ENCODE measurements around the gene DACH2.

The DACH2 gene

GRCh38 chrX:86369847-86370630 is 221.8 kb downstream of the DACH2 start:
- TF ChIP-seq CTCF (IDR thresholded peaks at IDR 0.05; ENCODE audit: low read depth, low read length), result no peak
- no peak overlapping the region for H3K4me3 ChIP-seq (ENCODE audit: low read depth, low read length)

- TF ChIP-seq CTCF (IDR thresholded peaks at IDR 0.05; ENCODE audit: low read depth, low read length), result no peak
Measured at GRCh38 chrX:86370927-86371326, 222.7 kb downstream of the DACH2 start.

DNA sequence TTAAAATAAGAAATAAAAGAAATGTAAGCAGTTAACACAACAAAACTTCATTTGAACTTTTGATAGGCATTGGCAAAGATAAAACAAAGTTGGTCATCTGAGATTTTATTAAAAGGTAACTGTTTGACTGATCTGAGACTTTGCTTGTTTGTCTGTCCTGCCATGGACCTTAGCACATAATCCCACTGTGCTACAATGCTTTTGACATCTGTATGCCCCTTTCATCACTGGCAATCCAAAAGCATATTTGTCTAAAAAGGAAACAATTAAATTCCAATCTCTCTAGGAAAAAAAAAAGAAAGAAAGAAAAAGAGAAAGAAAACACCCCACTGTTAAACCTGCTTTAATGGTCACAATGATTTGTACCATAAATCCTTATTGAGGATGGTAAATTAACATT is 231.0 kb downstream of the DACH2 start:
- TF ChIP-seq CTCF (IDR thresholded peaks at IDR 0.05; ENCODE audit: low read depth, low read length), result no peak
- no peak overlapping the region for H3K4me3 ChIP-seq (ENCODE audit: low read depth, low read length)

More at GRCh38 chrX:86370927-86371326, 222.7 kb downstream of the DACH2 start:
- H3K4me3 ChIP-seq (ENCODE audit: low read depth, low read length), result no peak overlapping the region

- no peak for TF ChIP-seq CTCF (IDR thresholded peaks at IDR 0.05; ENCODE audit: low read depth, low read length)
- H3K4me3 ChIP-seq (ENCODE audit: low read depth, low read length), result no peak overlapping the region
Measured at GRCh38 chrX:86383681-86384540, 235.7 kb downstream of the DACH2 start.

DNA sequence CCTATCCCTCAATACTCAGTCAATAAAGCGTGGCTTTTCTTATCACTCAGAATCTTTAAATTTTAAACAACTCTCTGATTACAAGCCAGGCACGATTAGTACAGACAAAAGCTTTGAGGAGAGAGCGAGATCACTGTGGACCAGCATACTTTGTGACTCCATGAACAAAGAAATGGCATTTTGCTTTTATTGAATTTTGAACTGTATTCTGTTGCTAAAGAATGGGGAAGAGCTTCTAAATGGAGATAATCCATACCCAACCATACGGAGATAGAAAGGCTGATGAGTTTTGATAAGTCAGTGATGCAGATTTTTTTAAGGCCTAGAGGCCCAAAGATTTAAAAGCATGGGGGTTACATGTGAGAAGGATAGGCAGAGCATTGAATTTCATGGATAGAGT is 259.1 kb downstream of the DACH2 start:
- no peak for TF ChIP-seq CTCF (IDR thresholded peaks at IDR 0.05; ENCODE audit: low read depth, low read length)
- H3K4me3 ChIP-seq (ENCODE audit: low read depth, low read length), result no peak overlapping the region

GRCh38 chrX:86421771-86422170 is 273.5 kb downstream of the DACH2 start:
- no peak overlapping the region for H3K4me3 ChIP-seq (ENCODE audit: low read depth, low read length)
- no peak for TF ChIP-seq CTCF (IDR thresholded peaks at IDR 0.05; ENCODE audit: low read depth, low read length)

DNA sequence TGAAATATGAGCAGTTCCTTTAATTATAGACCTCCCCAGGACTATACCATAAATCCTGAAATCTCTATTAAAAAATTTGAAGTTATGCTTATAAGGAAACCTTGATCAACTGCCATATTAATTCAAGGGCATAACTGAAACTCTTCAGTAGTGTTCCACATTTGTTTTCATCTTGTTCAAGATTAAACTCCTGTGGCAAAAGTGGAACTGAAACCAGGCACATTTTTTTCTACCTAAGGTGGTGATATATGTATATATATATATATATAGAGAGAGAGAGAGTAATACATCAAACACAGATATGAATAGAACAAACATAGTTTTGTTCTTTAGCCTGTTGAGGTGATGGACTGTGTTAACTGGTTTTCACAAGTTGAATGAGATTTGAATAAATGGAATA is 287.9 kb downstream of the DACH2 start:
- H3K4me3 ChIP-seq (ENCODE audit: low read depth, low read length), result no peak overlapping the region
- TF ChIP-seq CTCF (IDR thresholded peaks at IDR 0.05; ENCODE audit: low read depth, low read length), result no peak

All from WI38 (cell line).